Measurements from ENCODE around the gene AKAP8.

DNA sequence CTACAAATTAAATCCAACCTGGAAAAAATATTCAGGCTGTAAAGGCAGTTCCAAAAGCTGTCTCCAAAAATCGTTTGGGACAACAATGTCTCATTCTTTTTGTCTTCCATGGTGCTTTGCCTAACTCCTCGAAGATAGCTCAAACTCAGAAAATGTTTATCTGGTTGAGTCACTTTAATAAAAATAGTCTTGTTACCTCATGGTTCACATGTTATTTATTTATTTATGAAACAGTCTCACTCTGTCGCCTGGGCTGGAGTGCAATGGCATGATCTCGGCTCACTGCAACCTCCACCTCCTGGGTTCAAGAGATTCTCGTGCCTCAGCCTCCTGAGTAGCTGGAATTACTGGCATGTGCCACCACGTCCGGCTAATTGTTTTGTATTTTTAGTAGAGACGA, 42.4 kb downstream of the AKAP8 start:
- no peak for TF ChIP-seq POLR2AphosphoS5 (IDR thresholded peaks at IDR 0.05)
- no peak for TF ChIP-seq TAF1 (IDR thresholded peaks at IDR 0.05; ENCODE audit: low read depth)
- TF ChIP-seq EP300 (conservative IDR thresholded peaks at IDR 0.05; ENCODE audit: poor library complexity, severe bottlenecking), result no peak
- TF ChIP-seq, protein P1, sequence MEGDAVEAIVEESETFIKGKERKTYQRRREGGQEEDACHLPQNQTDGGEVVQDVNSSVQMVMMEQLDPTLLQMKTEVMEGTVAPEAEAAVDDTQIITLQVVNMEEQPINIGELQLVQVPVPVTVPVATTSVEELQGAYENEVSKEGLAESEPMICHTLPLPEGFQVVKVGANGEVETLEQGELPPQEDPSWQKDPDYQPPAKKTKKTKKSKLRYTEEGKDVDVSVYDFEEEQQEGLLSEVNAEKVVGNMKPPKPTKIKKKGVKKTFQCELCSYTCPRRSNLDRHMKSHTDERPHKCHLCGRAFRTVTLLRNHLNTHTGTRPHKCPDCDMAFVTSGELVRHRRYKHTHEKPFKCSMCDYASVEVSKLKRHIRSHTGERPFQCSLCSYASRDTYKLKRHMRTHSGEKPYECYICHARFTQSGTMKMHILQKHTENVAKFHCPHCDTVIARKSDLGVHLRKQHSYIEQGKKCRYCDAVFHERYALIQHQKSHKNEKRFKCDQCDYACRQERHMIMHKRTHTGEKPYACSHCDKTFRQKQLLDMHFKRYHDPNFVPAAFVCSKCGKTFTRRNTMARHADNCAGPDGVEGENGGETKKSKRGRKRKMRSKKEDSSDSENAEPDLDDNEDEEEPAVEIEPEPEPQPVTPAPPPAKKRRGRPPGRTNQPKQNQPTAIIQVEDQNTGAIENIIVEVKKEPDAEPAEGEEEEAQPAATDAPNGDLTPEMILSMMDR (IDR thresholded peaks at IDR 0.05; ENCODE audit: poor library complexity, severe bottlenecking), result no peak
- TF ChIP-seq REST (IDR thresholded peaks at IDR 0.05; ENCODE audit: borderline replicate concordance), result no peak
- no peak for TF ChIP-seq EZH2 (IDR thresholded peaks at IDR 0.05; ENCODE audit: borderline replicate concordance, insufficient read depth, low read length, poor library complexity, severe bottlenecking)
- no peak for TF ChIP-seq SMC3 (conservative IDR thresholded peaks at IDR 0.05; ENCODE audit: poor library complexity)
- no peak for TF ChIP-seq RAD21 (conservative IDR thresholded peaks at IDR 0.05)

Measured in neural cell (in vitro differentiated cells).